ENCODE results near the gene SRP19.
A peak's percentile ranks its signal among the peaks of the same experiment; 100 is the strongest.

SRP19 gene

DNA sequence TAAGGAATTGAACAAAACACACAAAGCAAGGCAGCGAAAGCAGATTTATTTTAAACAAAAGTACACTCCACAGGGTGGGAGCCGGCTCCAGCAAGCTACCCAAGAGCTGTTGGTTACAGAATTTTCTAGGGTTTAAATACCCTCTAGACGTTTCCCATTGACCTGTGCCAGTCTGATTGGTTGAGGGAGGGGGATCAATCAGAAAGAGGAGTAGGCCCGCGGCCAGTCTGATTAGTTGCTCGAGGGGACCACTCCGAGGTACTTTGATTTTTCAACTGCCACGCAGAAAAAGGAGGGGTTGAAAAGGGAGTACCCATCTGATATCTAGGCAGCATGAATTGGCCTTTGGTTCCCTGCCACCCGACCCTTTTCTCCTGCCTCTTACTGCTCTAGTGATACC lies 998 bp downstream of the SRP19 start:
- Histone ChIP-seq H3K9ac (peak overlapping the region; percentile 83 to 95 (median 91)), H4K20me1 (peaks cover 13 to 44% (median 24%) of the 10 kb centered on the region in 11 experiments; a peak in 16 of 22 replicates), H3K27ac (peak overlapping the region; percentile 83 to 95 (median 87); a peak in 17 of 22 replicates), H3K36me3 (peaks cover 43 to 50% (median 49%) of the 10 kb centered on the region in 11 experiments), H3K4me1 (peaks cover 24 to 40% (median 27%) of the 10 kb centered on the region in 10 experiments), H3K4me3 (peak overlapping the region; percentile 80 to 100 (median 88)), H3K4me2 (peak overlapping the region; percentile 90 to 98 (median 95)), H3K9me3 (replicated peaks in 1 of 11) (peaks cover 0 to 7% (median 3%) of the 10 kb centered on the region in 11 experiments; a peak in 4 of 22 replicates), H3K27me3 (no peaks in the 10 kb centered on the region)
- TF ChIP-seq Cebpa-rat (IDR thresholded peaks at IDR 0.05), result no peak

DNA sequence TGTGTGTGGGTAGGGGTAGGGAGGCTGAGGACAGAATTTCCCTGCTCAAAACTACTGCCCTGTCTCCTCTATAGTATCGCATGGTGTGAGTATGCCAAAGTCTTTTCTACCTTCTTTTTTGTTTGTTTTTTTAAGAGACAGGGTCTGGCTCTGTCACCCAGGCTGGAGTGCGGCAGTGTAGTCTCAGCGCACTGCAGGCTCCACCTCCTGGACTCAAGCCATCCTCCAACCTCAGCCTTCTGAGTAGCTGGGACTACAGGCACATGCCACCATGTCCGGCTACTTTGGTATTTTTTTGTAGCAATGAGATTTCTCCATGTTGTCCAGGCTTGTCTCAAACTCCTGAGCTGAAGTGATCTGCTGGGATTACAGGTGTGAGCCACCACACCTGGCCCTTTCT lies 2.5 kb downstream of the SRP19 start:
- no peak for TF ChIP-seq Cebpa-rat (IDR thresholded peaks at IDR 0.05)
- Histone ChIP-seq H3K4me1 (peaks cover 24 to 45% (median 27%) of the 10 kb centered on the region in 10 experiments), H3K36me3 (peaks cover 58 to 65% (median 64%) of the 10 kb centered on the region in 11 experiments), H3K4me2 (peak overlapping the region; percentile 8 to 98 (median 94); a peak in 18 of 22 replicates), H4K20me1 (peaks cover 13 to 47% (median 24%) of the 10 kb centered on the region in 11 experiments; a peak in 16 of 22 replicates), H3K27ac (no peak overlapping the region), H3K27me3 (no peaks in the 10 kb centered on the region), H3K4me3 (no peak overlapping the region), H3K9me3 (replicated peaks in 1 of 11) (peaks cover 0 to 7% (median 3%) of the 10 kb centered on the region in 11 experiments; a peak in 4 of 22 replicates), H3K9ac (peak overlapping the region in 5 of 11 experiments; percentile 12 to 92 (median 21); a peak in 3 of 22 replicates)

GRCh38 chr5:112865128-112865527 lies 4.0 kb downstream of the SRP19 start:
- Histone ChIP-seq H3K36me3 (peaks cover 73 to 81% (median 79%) of the 10 kb centered on the region in 11 experiments), H3K4me2 (no peak overlapping the region), H3K4me3 (no peak overlapping the region), H3K4me1 (peaks cover 24 to 45% (median 27%) of the 10 kb centered on the region in 10 experiments), H3K27me3 (no peaks in the 10 kb centered on the region), H3K27ac (no peak overlapping the region), H3K9ac (no peak overlapping the region), H3K9me3 (replicated peaks in 1 of 11) (peaks cover 0 to 7% (median 1%) of the 10 kb centered on the region in 11 experiments; a peak in 4 of 22 replicates), H4K20me1 (peaks cover 15 to 60% (median 34%) of the 10 kb centered on the region in 11 experiments; a peak in 18 of 22 replicates)
- no peak for TF ChIP-seq Cebpa-rat (IDR thresholded peaks at IDR 0.05)

GRCh38 chr5:112866739-112867138 lies 5.7 kb downstream of the SRP19 start:
- Histone ChIP-seq H4K20me1 (peaks cover 15 to 68% (median 42%) of the 10 kb centered on the region in 11 experiments; a peak in 18 of 22 replicates), H3K9ac (no peak overlapping the region), H3K4me2 (no peak overlapping the region), H3K4me1 (peaks cover 18 to 40% (median 21%) of the 10 kb centered on the region in 10 experiments), H3K36me3 (peaks cover 84 to 97% (median 95%) of the 10 kb centered on the region in 11 experiments), H3K9me3 (replicated peaks in 1 of 11) (no peaks in the 10 kb centered on the region), H3K27me3 (no peaks in the 10 kb centered on the region), H3K27ac (no peak overlapping the region), H3K4me3 (no peak overlapping the region)
- no peak for TF ChIP-seq Cebpa-rat (IDR thresholded peaks at IDR 0.05)

GRCh38 chr5:112867411-112867810 lies 6.3 kb downstream of the SRP19 start:
- no peak overlapping the region for H3K27ac ChIP-seq
- H3K36me3 ChIP-seq, result peaks cover 84 to 100% (median 96%) of the 10 kb centered on the region in 11 experiments
- no peak overlapping the region for H3K4me2 ChIP-seq
- H3K9me3 ChIP-seq (replicated peaks in 1 of 11), result no peaks in the 10 kb centered on the region
- H3K4me1 ChIP-seq, result peaks cover 13 to 34% (median 15%) of the 10 kb centered on the region in 10 experiments
- no peak for TF ChIP-seq Cebpa-rat (IDR thresholded peaks at IDR 0.05)
- no peak overlapping the region for H3K9ac ChIP-seq
- H3K27me3 ChIP-seq, result no peaks in the 10 kb centered on the region
- H4K20me1 ChIP-seq, result peaks cover 13 to 63% (median 41%) of the 10 kb centered on the region in 11 experiments; a peak in 18 of 22 replicates
- no peak overlapping the region for H3K4me3 ChIP-seq

GRCh38 chr5:112869948-112870347 lies 8.9 kb downstream of the SRP19 start:
- no peak for TF ChIP-seq Cebpa-rat (IDR thresholded peaks at IDR 0.05)
- no peak overlapping the region for H3K4me3 ChIP-seq
- H4K20me1 ChIP-seq, result peaks cover 0 to 46% (median 29%) of the 10 kb centered on the region in 11 experiments; a peak in 15 of 22 replicates
- H3K9me3 ChIP-seq (replicated peaks in 1 of 11), result no peaks in the 10 kb centered on the region
- H3K9ac ChIP-seq, result no peak overlapping the region
- H3K36me3 ChIP-seq, result peaks cover 75 to 94% (median 88%) of the 10 kb centered on the region in 11 experiments
- H3K4me1 ChIP-seq, result peaks cover 0 to 15% (median 0%) of the 10 kb centered on the region in 10 experiments; a peak in 3 of 20 replicates
- H3K4me2 ChIP-seq, result no peak overlapping the region
- H3K27me3 ChIP-seq, result no peaks in the 10 kb centered on the region
- no peak overlapping the region for H3K27ac ChIP-seq

- no peak overlapping the region for H3K4me2 ChIP-seq
- no peak for TF ChIP-seq Cebpa-rat (IDR thresholded peaks at IDR 0.05)
- H3K9ac ChIP-seq, result no peak overlapping the region
- no peaks in the 10 kb centered on the region for H3K27me3 ChIP-seq
- peaks cover 0 to 15% (median 0%) of the 10 kb centered on the region in 10 experiments; a peak in 3 of 20 replicates for H3K4me1 ChIP-seq
- no peak overlapping the region for H3K4me3 ChIP-seq
- peaks cover 0 to 50% (median 29%) of the 10 kb centered on the region in 11 experiments; a peak in 15 of 22 replicates for H4K20me1 ChIP-seq
- H3K36me3 ChIP-seq, result peaks cover 75 to 94% (median 87%) of the 10 kb centered on the region in 11 experiments
- H3K27ac ChIP-seq, result no peak overlapping the region
- H3K9me3 ChIP-seq (replicated peaks in 1 of 11), result no peaks in the 10 kb centered on the region
These were observed 9.9 kb downstream of the SRP19 start for GRCh38 chr5:112870966-112871365.

DNA sequence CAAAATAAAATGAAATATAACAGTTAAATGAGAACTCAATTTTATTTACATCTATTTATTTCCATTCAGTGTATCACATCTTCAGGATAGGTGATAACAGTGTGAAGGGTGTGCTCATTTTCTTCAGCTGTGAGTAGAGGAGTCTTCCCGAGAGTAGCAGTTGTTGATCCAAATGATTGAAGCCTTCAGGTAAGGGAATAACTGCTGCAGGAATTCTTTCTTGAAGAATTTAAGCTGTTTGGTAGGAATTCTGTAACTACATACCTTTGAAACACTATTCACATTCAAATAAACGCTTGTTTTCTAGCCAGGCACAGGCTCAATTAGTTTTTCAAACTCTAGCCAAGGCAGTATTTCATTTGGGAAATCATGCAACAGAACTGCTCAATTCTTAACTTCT lies 15.3 kb downstream of the SRP19 start:
- Histone ChIP-seq H3K4me2 (no peak overlapping the region), H3K9me3 (replicated peaks in 1 of 11) (no peaks in the 10 kb centered on the region), H3K27ac (no peak overlapping the region), H4K20me1 (peaks cover 5 to 70% (median 47%) of the 10 kb centered on the region in 11 experiments; a peak in 18 of 22 replicates), H3K36me3 (peaks cover 72 to 93% (median 84%) of the 10 kb centered on the region in 11 experiments), H3K27me3 (no peaks in the 10 kb centered on the region), H3K4me3 (no peak overlapping the region), H3K4me1 (peaks cover 5 to 13% (median 7%) of the 10 kb centered on the region in 10 experiments; a peak in 18 of 20 replicates), H3K9ac (no peak overlapping the region)
- no peak for TF ChIP-seq Cebpa-rat (IDR thresholded peaks at IDR 0.05)

- peaks cover 5 to 79% (median 57%) of the 10 kb centered on the region in 11 experiments; a peak in 17 of 22 replicates for H4K20me1 ChIP-seq
- no peak overlapping the region for H3K27ac ChIP-seq
- TF ChIP-seq Cebpa-rat (IDR thresholded peaks at IDR 0.05), result no peak
- peaks cover 5 to 21% (median 7%) of the 10 kb centered on the region in 10 experiments; a peak in 18 of 20 replicates for H3K4me1 ChIP-seq
- no peak overlapping the region for H3K9ac ChIP-seq
- peaks cover 84 to 99% (median 96%) of the 10 kb centered on the region in 11 experiments for H3K36me3 ChIP-seq
- no peak overlapping the region for H3K4me3 ChIP-seq
- no peaks in the 10 kb centered on the region for H3K27me3 ChIP-seq
- H3K9me3 ChIP-seq (replicated peaks in 1 of 11), result no peaks in the 10 kb centered on the region
- H3K4me2 ChIP-seq, result no peak overlapping the region
These were observed 17.0 kb downstream of the SRP19 start for GRCh38 chr5:112878101-112878500.

Data from BLaER1 treated with 17β-estradiol and CSF1 and Interleukin-3, amounts not matched to agents 10 nM and 100 nM (cell line).